GM23338 (cell line): ENCODE results near the gene CNPY1. TPM values are rescaled to one million over a fixed set of nuclear protein-coding genes. Genes with fewer than 3 reads are reported as not detected.

Experiments used
- ATAC-seq: fragments of 200-7000 bp; cut with Tn5 transposase; 3 replicates; pipeline ENCODE4 v1.9.1; 2020
- DNase-seq: peaks from one replicate; pipeline ENCODE4 v3.0.0-alpha.2; 2015; ENCODE audit warnings: low spot score
- H2AFZ ChIP-seq: fragments of 200-600 bp; sonication (generic); 2 replicates; pipeline ENCODE4 v1.8.0; 2016; ENCODE audit warnings: antibody characterized with exemption, mild to moderate bottlenecking, moderate library complexity
- H3F3A ChIP-seq: fragments of 200-600 bp; sonication (generic); replicated peaks from 2 replicates; pipeline ENCODE4 v1.8.0; 2017; ENCODE audit warnings: antibody characterized with exemption, mixed run types, low read depth
- H3K27ac ChIP-seq: fragments of 200-600 bp; sonication (generic); 2 replicates; pipeline ENCODE4 v1.6.1; 2016; ENCODE audit warnings: low read depth
- H3K27me3 ChIP-seq: fragments of 200-600 bp; sonication (generic); 2 replicates; pipeline ENCODE4 v1.8.0; 2016; ENCODE audit warnings: mild to moderate bottlenecking, mixed run types, moderate library complexity; ENCODE audit not compliant: insufficient read depth
- H3K36me3 ChIP-seq: fragments of 200-600 bp; sonication (generic); 2 replicates; pipeline ENCODE4 v1.8.0; 2016; ENCODE audit warnings: mild to moderate bottlenecking; ENCODE audit not compliant: insufficient read depth
- H3K4me1 ChIP-seq: fragments of 200-600 bp; sonication (generic); 2 replicates; pipeline ENCODE4 v1.8.0; 2016; ENCODE audit warnings: mild to moderate bottlenecking, moderate library complexity; ENCODE audit not compliant: insufficient read depth
- H3K4me2 ChIP-seq: fragments of 200-600 bp; sonication (generic); 2 replicates; pipeline ENCODE4 v1.7.1; 2017; ENCODE audit warnings: mixed run types
- H3K4me3 ChIP-seq: fragments of 200-600 bp; sonication (generic); 2 replicates; pipeline ENCODE4 v1.6.1; 2016; ENCODE audit warnings: mixed run types
- H3K79me2 ChIP-seq: fragments of 200-600 bp; sonication (generic); replicated peaks from 2 replicates; pipeline ENCODE4 v1.8.0; 2017; ENCODE audit warnings: mild to moderate bottlenecking; ENCODE audit not compliant: insufficient read depth
- H3K9me2 ChIP-seq: fragments of 200-600 bp; sonication (generic); 2 replicates; pipeline ENCODE4 v1.8.0; 2017; ENCODE audit not compliant: insufficient read depth
- H4K20me1 ChIP-seq: fragments of 200-600 bp; sonication (generic); replicated peaks from 2 replicates; pipeline ENCODE4 v1.8.0; 2017; ENCODE audit warnings: mild to moderate bottlenecking; ENCODE audit not compliant: insufficient read depth
- H3K27ac Mint-ChIP-seq: 2 replicates; pipeline ENCODE4 v1.8.0; 2020; ENCODE audit warnings: inconsistent platforms, mild to moderate bottlenecking, moderate library complexity, mixed read lengths
- H3K27me3 Mint-ChIP-seq: 3 replicates; pipeline ENCODE4 v1.8.0; 2022; ENCODE audit warnings: low read depth, mild to moderate bottlenecking, moderate library complexity, mixed read lengths, inconsistent platforms; ENCODE audit not compliant: insufficient read depth, poor library complexity
- H3K36me3 Mint-ChIP-seq: 3 replicates; pipeline ENCODE4 v1.8.0; 2021; ENCODE audit warnings: low read depth, mild to moderate bottlenecking, inconsistent platforms, moderate library complexity, mixed read lengths
- H3K4me1 Mint-ChIP-seq: 3 replicates; pipeline ENCODE4 v1.8.0; 2020; ENCODE audit warnings: mild to moderate bottlenecking, inconsistent platforms, mixed read lengths
- H3K4me3 Mint-ChIP-seq: 3 replicates; pipeline ENCODE4 v1.8.0; 2021; ENCODE audit warnings: moderate library complexity, mild to moderate bottlenecking, inconsistent platforms, mixed read lengths
- H3K9me3 Mint-ChIP-seq: 3 replicates; pipeline ENCODE4 v1.8.0; 2020; ENCODE audit warnings: moderate library complexity, mild to moderate bottlenecking, inconsistent platforms, mixed read lengths
- polyA plus RNA-seq: library from polyadenylated mRNA; unstranded; fragments of >200 nt; fragmentation: Nextera tagmentation; extraction: Ambion mirVana; gene quantifications from 2 replicates; pipeline ENCODE4 v1.2.1, GENCODE V29; 2016
- total RNA-seq: library from RNA; depleted of rRNA; stranded (reverse); fragments of >200 nt; shearing (Covaris generic); gene quantifications from 2 replicates; pipeline ENCODE4 v1.2.3, GENCODE V29; 2014
- TF ChIP-seq, protein P1 (sequence below): fragments of 250-450 bp; sonication (Bioruptor Pico); IDR thresholded peaks from 2 replicates; pipeline ENCODE4 v1.5.0; 2020; ENCODE audit warnings: mild to moderate bottlenecking, moderate library complexity
- TF ChIP-seq, protein P2 (sequence below), 2 experiments: fragments of 200-600 bp in 1 of 2; sonication (generic) in 1 of 2; conservative IDR thresholded peaks; 2 replicates each; pipeline versions ENCODE4 v1.5.1 to v1.6.1; 2016 to 2017; ENCODE audit warnings: antibody characterized with exemption in 2 of 2, low read depth in 2 of 2, mild to moderate bottlenecking in 2 of 2, moderate library complexity in 1 of 2
- TF ChIP-seq, protein P3 (sequence below): IDR thresholded peaks from 2 replicates; pipeline ENCODE4 v1.6.1; 2016; ENCODE audit warnings: antibody characterized with exemption

CNPY1 gene
- total and polyA plus RNA-seq, 2 experiments from 2014 or later: not detected

DNA sequence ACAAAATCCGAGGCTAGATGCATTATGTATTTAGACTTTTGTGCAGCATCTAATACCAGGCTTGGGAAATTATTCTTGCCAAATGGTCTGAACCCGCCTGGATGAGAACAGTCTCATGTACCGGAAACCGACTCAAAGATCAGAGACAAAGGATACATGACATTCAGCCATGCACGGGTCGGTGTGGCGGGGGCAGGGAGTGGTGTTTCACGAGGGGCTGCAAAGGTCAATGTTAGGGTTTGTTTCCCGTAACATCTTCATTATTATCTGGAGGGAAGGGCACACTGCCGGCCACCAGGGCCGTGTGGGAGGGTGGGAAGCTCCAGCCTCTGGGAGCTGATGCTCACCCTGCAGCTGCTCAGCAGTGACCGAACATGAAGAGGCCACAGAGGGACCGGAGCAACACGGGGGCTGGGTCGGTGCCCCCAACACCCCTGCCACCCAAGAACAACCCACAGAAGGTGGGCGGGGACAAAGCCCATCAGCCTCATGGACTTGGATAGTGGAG is 23.1 kb downstream of the CNPY1 start (continued):
- TF ChIP-seq, protein P1, sequence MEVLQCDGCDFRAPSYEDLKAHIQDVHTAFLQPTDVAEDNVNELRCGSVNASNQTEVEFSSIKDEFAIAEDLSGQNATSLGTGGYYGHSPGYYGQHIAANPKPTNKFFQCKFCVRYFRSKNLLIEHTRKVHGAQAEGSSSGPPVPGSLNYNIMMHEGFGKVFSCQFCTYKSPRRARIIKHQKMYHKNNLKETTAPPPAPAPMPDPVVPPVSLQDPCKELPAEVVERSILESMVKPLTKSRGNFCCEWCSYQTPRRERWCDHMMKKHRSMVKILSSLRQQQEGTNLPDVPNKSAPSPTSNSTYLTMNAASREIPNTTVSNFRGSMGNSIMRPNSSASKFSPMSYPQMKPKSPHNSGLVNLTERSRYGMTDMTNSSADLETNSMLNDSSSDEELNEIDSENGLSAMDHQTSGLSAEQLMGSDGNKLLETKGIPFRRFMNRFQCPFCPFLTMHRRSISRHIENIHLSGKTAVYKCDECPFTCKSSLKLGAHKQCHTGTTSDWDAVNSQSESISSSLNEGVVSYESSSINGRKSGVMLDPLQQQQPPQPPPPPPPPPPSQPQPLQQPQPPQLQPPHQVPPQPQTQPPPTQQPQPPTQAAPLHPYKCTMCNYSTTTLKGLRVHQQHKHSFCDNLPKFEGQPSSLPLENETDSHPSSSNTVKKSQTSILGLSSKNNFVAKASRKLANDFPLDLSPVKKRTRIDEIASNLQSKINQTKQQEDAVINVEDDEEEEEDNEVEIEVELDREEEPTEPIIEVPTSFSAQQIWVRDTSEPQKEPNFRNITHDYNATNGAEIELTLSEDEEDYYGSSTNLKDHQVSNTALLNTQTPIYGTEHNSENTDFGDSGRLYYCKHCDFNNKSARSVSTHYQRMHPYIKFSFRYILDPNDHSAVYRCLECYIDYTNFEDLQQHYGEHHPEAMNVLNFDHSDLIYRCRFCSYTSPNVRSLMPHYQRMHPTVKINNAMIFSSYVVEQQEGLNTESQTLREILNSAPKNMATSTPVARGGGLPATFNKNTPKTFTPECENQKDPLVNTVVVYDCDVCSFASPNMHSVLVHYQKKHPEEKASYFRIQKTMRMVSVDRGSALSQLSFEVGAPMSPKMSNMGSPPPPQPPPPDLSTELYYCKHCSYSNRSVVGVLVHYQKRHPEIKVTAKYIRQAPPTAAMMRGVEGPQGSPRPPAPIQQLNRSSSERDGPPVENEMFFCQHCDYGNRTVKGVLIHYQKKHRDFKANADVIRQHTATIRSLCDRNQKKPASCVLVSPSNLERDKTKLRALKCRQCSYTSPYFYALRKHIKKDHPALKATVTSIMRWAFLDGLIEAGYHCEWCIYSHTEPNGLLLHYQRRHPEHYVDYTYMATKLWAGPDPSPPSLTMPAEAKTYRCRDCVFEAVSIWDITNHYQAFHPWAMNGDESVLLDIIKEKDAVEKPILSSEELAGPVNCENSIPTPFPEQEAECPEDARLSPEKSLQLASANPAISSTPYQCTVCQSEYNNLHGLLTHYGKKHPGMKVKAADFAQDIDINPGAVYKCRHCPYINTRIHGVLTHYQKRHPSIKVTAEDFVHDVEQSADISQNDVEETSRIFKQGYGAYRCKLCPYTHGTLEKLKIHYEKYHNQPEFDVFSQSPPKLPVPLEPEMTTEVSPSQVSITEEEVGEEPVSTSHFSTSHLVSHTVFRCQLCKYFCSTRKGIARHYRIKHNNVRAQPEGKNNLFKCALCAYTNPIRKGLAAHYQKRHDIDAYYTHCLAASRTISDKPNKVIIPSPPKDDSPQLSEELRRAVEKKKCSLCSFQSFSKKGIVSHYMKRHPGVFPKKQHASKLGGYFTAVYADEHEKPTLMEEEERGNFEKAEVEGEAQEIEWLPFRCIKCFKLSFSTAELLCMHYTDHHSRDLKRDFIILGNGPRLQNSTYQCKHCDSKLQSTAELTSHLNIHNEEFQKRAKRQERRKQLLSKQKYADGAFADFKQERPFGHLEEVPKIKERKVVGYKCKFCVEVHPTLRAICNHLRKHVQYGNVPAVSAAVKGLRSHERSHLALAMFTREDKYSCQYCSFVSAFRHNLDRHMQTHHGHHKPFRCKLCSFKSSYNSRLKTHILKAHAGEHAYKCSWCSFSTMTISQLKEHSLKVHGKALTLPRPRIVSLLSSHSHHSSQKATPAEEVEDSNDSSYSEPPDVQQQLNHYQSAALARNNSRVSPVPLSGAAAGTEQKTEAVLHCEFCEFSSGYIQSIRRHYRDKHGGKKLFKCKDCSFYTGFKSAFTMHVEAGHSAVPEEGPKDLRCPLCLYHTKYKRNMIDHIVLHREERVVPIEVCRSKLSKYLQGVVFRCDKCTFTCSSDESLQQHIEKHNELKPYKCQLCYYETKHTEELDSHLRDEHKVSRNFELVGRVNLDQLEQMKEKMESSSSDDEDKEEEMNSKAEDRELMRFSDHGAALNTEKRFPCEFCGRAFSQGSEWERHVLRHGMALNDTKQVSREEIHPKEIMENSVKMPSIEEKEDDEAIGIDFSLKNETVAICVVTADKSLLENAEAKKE (CRISPR knock-in tag): no peak

DNA sequence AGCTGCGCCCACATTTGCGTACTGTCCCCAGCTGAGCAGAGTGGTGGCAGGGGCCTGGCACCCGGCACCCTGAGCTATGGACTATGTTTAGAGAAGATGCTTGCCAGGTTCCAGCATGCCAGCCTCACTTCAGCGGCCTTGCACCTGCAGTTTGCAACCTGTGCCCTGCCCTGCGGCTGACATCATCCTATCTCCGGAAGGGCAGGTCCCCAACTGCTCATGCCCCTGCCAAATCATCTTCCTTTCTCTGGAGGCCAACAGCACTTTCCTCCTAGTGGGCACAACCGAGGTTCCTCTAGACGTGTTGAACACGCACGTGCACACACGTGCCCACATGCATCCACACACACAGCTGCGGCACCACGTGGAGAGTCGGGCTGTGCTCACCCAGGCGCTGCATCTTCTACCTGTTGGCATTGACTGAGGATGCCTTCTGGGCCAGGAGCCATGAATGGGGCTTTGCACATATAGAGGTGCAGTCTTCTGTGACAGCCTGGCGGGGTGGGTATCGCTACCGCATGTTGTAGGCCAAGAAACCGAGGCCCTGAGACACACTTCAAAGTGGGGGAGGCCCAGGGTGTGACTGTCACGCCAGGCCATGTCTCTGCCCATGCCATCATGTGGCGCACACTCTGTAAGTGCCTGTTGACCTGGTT is 24.5 kb downstream of the CNPY1 start:
- Histone ChIP-seq H3K27ac (no peak overlapping the region), H3K79me2 (no peaks in the 10 kb centered on the region), H3K4me3 (no peak overlapping the region), H2AFZ (no peak overlapping the region), H3K36me3 (no peaks in the 10 kb centered on the region), H3K4me2 (no peak overlapping the region), H3K27me3 (peaks cover 18% of the 10 kb centered on the region), H4K20me1 (no peaks in the 10 kb centered on the region), H3K4me1 (no peaks in the 10 kb centered on the region), H3F3A (no peaks in the 10 kb centered on the region), H3K9me2 (no peaks in the 10 kb centered on the region)
- H3K9me3 Mint-ChIP-seq: peaks cover 17% of the 10 kb centered on the region
- no peaks in the 10 kb centered on the region for H3K36me3 Mint-ChIP-seq
- DNase-seq (no peak), ATAC-seq (no peak)
- TF ChIP-seq, protein P1 (CRISPR knock-in tag): no peak
- TF ChIP-seq, protein P2, sequence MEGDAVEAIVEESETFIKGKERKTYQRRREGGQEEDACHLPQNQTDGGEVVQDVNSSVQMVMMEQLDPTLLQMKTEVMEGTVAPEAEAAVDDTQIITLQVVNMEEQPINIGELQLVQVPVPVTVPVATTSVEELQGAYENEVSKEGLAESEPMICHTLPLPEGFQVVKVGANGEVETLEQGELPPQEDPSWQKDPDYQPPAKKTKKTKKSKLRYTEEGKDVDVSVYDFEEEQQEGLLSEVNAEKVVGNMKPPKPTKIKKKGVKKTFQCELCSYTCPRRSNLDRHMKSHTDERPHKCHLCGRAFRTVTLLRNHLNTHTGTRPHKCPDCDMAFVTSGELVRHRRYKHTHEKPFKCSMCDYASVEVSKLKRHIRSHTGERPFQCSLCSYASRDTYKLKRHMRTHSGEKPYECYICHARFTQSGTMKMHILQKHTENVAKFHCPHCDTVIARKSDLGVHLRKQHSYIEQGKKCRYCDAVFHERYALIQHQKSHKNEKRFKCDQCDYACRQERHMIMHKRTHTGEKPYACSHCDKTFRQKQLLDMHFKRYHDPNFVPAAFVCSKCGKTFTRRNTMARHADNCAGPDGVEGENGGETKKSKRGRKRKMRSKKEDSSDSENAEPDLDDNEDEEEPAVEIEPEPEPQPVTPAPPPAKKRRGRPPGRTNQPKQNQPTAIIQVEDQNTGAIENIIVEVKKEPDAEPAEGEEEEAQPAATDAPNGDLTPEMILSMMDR (conservative IDR thresholded peaks at IDR 0.05; ENCODE audit: low read depth in 2 of 2): no peak
- TF ChIP-seq, protein P3, sequence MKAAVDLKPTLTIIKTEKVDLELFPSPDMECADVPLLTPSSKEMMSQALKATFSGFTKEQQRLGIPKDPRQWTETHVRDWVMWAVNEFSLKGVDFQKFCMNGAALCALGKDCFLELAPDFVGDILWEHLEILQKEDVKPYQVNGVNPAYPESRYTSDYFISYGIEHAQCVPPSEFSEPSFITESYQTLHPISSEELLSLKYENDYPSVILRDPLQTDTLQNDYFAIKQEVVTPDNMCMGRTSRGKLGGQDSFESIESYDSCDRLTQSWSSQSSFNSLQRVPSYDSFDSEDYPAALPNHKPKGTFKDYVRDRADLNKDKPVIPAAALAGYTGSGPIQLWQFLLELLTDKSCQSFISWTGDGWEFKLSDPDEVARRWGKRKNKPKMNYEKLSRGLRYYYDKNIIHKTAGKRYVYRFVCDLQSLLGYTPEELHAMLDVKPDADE: no peak
- H3K4me3 Mint-ChIP-seq: no peak overlapping the region
- no peaks in the 10 kb centered on the region; the same call in 2 of the 3 replicates for H3K4me1 Mint-ChIP-seq
- H3K27ac Mint-ChIP-seq: no peak overlapping the region
- peaks cover 38% of the 10 kb centered on the region for H3K27me3 Mint-ChIP-seq
